Small intestine (tissue), 16 donors: ENCODE results near the gene IFNB1. TPM values are rescaled to one million over a fixed set of nuclear protein-coding genes. Genes with fewer than 3 reads are reported as not detected.
A peak's percentile ranks its signal among the peaks of the same experiment; 100 is the strongest.

ENCODE experiments used
- DNase-seq, 2 donors: peaks; one replicate each; pipeline versions ENCODE4 v3.0.0 to v3.0.0-alpha.2; 2013
- FAIRE-seq: peaks from 2 replicates; lab custom pipeline; 2012; peaks lifted over from hg19 to GRCh38; lab: Jason Lieb, UNC
- H3K27ac ChIP-seq, 3 donors: one replicate each; pipeline ENCODE4 v1.5.1; 2013; ENCODE audit warnings: low read length in 2 of 3, mild to moderate bottlenecking in 2 of 3, control low read depth in 1 of 3, inconsistent platforms in 1 of 3, low read depth in 1 of 3, moderate library complexity in 1 of 3
- H3K27me3 ChIP-seq, 3 donors: one replicate each; pipeline ENCODE4 v1.6.1; 2013; ENCODE audit warnings: low read length in 3 of 3, inconsistent platforms in 1 of 3; ENCODE audit not compliant: control insufficient read depth in 3 of 3, insufficient read depth in 3 of 3
- H3K36me3 ChIP-seq, 3 donors: one replicate each; pipeline ENCODE4 v1.6.1; 2013; ENCODE audit warnings: low read length in 3 of 3, inconsistent platforms in 1 of 3, low read depth in 1 of 3, mild to moderate bottlenecking in 1 of 3, moderate library complexity in 1 of 3; ENCODE audit not compliant: control insufficient read depth in 3 of 3, insufficient read depth in 2 of 3
- H3K4me1 ChIP-seq, 3 donors: one replicate each; pipeline ENCODE4 v1.6.1; 2013; ENCODE audit warnings: low read length in 2 of 3, inconsistent platforms in 1 of 3, low read depth in 1 of 3, mild to moderate bottlenecking in 1 of 3, moderate library complexity in 1 of 3; ENCODE audit not compliant: control insufficient read depth in 3 of 3, insufficient read depth in 2 of 3
- H3K4me3 ChIP-seq, 3 donors: one replicate each; pipeline ENCODE4 v1.5.1; 2013; ENCODE audit warnings: low read length in 3 of 3, control low read depth in 1 of 3, inconsistent platforms in 1 of 3, low read depth in 1 of 3, mild to moderate bottlenecking in 1 of 3, moderate library complexity in 1 of 3
- H3K9me3 ChIP-seq, 2 donors: one replicate each; pipeline ENCODE4 v1.6.1; 2013; ENCODE audit warnings: low read depth in 1 of 2, low read length in 1 of 2; ENCODE audit not compliant: control insufficient read depth in 2 of 2, insufficient read depth in 1 of 2
- WGBS, 3 donors: extraction: QIAGEN DNeasy Blood & Tissue Kit; methylation state at CpG; one replicate each; pipeline ENCODE4 v1.1.7; 2013; 5-methylcytosine and 5-hydroxymethylcytosine counted together
- long read RNA-seq, 10 donors: transcript quantifications; one replicate each; lab custom pipeline, GENCODE V29; 2026
- polyA plus RNA-seq, 4 donors: library from polyadenylated mRNA; stranded (reverse) in 3 of 4; unstranded in 1 of 4; fragments of 200-250 nt in 3 of 4; fragments of 120-200 nt in 1 of 4; gene quantifications; one replicate each; pipeline versions ENCODE4 v1.2.1 to v1.2.3, GENCODE V29; 2013
- donor health status: healthy with polysubstance abuse.
- donor health status: control.
- donor health status: control.
- donor health status: Bipolar disorder and iron deficiency.
- donor health status: healthy.

Gene IFNB1
- not detected for polyA plus RNA-seq
- long read RNA-seq, donor 1: 0 reads
- long read RNA-seq, donor 2: 0 reads
- long read RNA-seq, donor 3: 0 reads
- long read RNA-seq, donor 4: 0 reads
- long read RNA-seq, donor 5: 0 reads
- long read RNA-seq, donor 6: 0 reads
- long read RNA-seq, donor 7: 0 reads
- long read RNA-seq, donor 8: 0 reads
- long read RNA-seq, donor 9: 0 reads
- long read RNA-seq, donor 10: 0 reads

DNA sequence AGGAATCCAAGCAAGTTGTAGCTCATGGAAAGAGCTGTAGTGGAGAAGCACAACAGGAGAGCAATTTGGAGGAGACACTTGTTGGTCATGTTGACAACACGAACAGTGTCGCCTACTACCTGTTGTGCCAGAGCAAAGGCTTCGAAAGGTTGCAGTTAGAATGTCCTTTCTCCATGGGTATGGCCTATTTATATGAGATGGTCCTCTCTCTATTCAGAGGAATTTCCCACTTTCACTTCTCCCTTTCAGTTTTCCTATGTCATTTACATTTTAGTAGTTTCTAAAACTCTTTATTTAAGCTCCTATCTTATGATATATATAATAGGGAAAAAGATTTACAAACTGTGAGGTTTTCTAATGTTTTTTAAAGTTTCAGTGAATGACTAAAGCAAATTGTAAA, at the start of gene IFNB1:
Gene IFNB1, minus strand, starts transcription at position 162 of the 400 bp plus-strand sequence. Its CDS starts 73 bp downstream, at position 89.
- H3K9me3 ChIP-seq: peaks cover 0 to 3% of the 10 kb centered on the region in 2 donors
- FAIRE-seq: no peak
- H3K4me1 ChIP-seq: no peaks in the 10 kb centered on the region
- 79 to 93% (median 92%) methylated on average over 3 of the region's 3 CpGs for WGBS, 3 donors
- H3K4me3 ChIP-seq: no peak within 1 kb of the TSS
- H3K36me3 ChIP-seq: no peaks in the 10 kb centered on the region
- no peak for DNase-seq
- no peak within 1 kb of the TSS for H3K27ac ChIP-seq
- H3K27me3 ChIP-seq: no peaks in the 10 kb centered on the region

GRCh38 chr9:21121595-21122251, 44.0 kb upstream of the IFNB1 start:
- H3K27ac ChIP-seq: no peak overlapping the region
- H3K4me3 ChIP-seq: no peak overlapping the region
- no peaks in the 10 kb centered on the region for H3K9me3 ChIP-seq
- no peaks in the 10 kb centered on the region for H3K27me3 ChIP-seq
- H3K36me3 ChIP-seq: no peaks in the 10 kb centered on the region
- 83 to 88% (median 85%) methylated on average over 4 of the region's 4 CpGs for WGBS, 3 donors
- FAIRE-seq (no peak), DNase-seq (no peak)
- no peaks in the 10 kb centered on the region for H3K4me1 ChIP-seq

DNA sequence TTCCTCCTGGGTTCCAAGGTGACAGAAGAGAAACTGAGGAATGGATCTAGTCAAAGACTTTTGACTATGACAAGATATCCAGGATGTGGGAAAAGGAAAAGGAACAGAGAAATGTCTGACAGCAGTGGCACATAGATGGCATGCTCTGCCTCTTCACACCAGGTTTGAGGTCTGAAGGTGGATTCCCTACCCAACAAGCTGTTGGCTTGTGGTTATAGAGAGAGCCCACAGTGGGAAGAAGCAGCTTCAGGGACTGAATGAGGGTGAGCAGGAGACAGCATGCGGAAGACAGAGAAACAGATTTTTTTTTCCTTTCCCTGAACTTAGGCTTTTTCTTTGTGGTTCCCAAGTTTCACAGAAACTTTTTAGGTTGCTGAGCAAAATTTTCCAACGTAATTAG, 43.3 kb upstream of the IFNB1 start:
- Histone ChIP-seq H3K4me1 (no peaks in the 10 kb centered on the region), H3K36me3 (no peaks in the 10 kb centered on the region), H3K9me3 (no peaks in the 10 kb centered on the region), H3K27ac (no peak overlapping the region), H3K4me3 (no peak overlapping the region), H3K27me3 (no peaks in the 10 kb centered on the region)
- 86 to 95% (median 91%) methylated on average over 2 of the region's 2 CpGs for WGBS, 3 donors
- no peak for FAIRE-seq
- DNase-seq: no peak

DNA sequence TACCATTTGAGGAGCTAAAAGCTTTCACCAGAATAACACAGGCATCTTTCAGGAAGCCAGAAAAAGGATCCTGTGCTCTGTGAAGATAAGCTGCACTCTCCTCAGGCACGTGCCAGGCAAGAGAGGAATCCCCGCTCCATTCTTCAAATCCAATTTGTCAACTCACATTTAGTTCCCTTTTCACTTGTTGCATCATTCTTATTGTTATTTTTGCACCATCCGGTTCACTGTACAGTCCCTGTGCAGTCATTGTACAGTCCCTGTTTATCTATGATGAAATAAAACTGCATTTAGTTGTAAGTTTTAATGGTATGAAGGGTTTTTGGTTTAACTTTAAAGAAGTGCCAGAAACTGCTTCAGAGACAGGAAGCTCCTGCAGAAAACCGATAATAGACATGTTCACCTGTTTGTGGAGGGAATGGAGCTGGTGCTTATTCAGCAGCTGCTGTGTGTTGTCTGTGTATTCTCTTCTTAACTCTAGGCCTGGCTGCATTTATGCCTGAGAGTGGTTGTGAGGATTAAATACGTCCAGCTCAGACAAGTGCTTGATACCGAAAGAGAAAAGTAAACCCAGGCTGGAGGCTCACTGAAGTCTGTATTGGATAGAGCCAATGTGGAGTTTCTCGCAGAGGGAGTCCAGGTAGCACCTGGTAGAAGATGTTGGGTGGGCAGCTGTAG, 41.5 kb upstream of the IFNB1 start:
- WGBS, 3 donors: 68 to 77% (median 74%) methylated on average over 7 of the region's 7 CpGs
- Histone ChIP-seq H3K27ac (no peak overlapping the region), H3K4me1 (no peaks in the 10 kb centered on the region), H3K27me3 (no peaks in the 10 kb centered on the region), H3K36me3 (no peaks in the 10 kb centered on the region), H3K4me3 (no peak overlapping the region), H3K9me3 (no peaks in the 10 kb centered on the region)
- no peak for DNase-seq
- FAIRE-seq: no peak

- Histone ChIP-seq H3K9me3 (no peaks in the 10 kb centered on the region), H3K4me1 (no peaks in the 10 kb centered on the region), H3K27ac (no peak overlapping the region), H3K36me3 (no peaks in the 10 kb centered on the region), H3K27me3 (no peaks in the 10 kb centered on the region), H3K4me3 (no peak overlapping the region)
- DNase-seq: no peak
- FAIRE-seq: no peak
- 54 to 77% (median 58%) methylated on average over 2 of the region's 2 CpGs for WGBS, 3 donors
These were observed 36.6 kb upstream of the IFNB1 start for GRCh38 chr9:21114311-21114710.

GRCh38 chr9:21110708-21111576, 33.2 kb upstream of the IFNB1 start:
- FAIRE-seq: peak; percentile 73
- Histone ChIP-seq H3K4me1 (no peaks in the 10 kb centered on the region), H3K27ac (no peak overlapping the region), H3K9me3 (no peaks in the 10 kb centered on the region), H3K4me3 (no peak overlapping the region), H3K36me3 (no peaks in the 10 kb centered on the region), H3K27me3 (no peaks in the 10 kb centered on the region)
- peak; percentile 72 to 74 for DNase-seq
- WGBS, 3 donors: 22 to 24% (median 24%) methylated on average over 4 of the region's 4 CpGs

GRCh38 chr9:21104787-21105186, 27.0 kb upstream of the IFNB1 start:
- no peaks in the 10 kb centered on the region for H3K4me1 ChIP-seq
- no peak for FAIRE-seq
- 27 to 47% (median 37%) methylated on average over 1 of the region's 1 CpG for WGBS, 3 donors

GRCh38 chr9:21102305-21102704, 24.6 kb upstream of the IFNB1 start:
- DNase-seq (no peak), FAIRE-seq (no peak)
- no peak overlapping the region for H3K4me3 ChIP-seq
- no peaks in the 10 kb centered on the region for H3K27me3 ChIP-seq
- no peaks in the 10 kb centered on the region for H3K4me1 ChIP-seq
- WGBS, 3 donors: 98 to 100% (median 100%) methylated on average over 1 of the region's 1 CpG
- no peaks in the 10 kb centered on the region for H3K36me3 ChIP-seq
- no peaks in the 10 kb centered on the region for H3K9me3 ChIP-seq
- no peak overlapping the region for H3K27ac ChIP-seq

More at GRCh38 chr9:21104787-21105186, 27.0 kb upstream of the IFNB1 start:
- no peaks in the 10 kb centered on the region for H3K27me3 ChIP-seq
- no peaks in the 10 kb centered on the region for H3K36me3 ChIP-seq
- H3K4me3 ChIP-seq: no peak overlapping the region
- no peak for DNase-seq
- no peaks in the 10 kb centered on the region for H3K9me3 ChIP-seq
- H3K27ac ChIP-seq: no peak overlapping the region
